GM19372 (cell line): ENCODE measurements around the gene ADGRG4.

Experiments
- ATAC-seq: cut with Tn5 transposase; IDR thresholded peaks from one replicate; pipeline ENCODE4 v1.9.1; 2021; ENCODE audit warnings: mild to moderate bottlenecking, low read depth, moderate library complexity; ENCODE audit not compliant: unreplicated experiment

ADGRG4 gene

DNA sequence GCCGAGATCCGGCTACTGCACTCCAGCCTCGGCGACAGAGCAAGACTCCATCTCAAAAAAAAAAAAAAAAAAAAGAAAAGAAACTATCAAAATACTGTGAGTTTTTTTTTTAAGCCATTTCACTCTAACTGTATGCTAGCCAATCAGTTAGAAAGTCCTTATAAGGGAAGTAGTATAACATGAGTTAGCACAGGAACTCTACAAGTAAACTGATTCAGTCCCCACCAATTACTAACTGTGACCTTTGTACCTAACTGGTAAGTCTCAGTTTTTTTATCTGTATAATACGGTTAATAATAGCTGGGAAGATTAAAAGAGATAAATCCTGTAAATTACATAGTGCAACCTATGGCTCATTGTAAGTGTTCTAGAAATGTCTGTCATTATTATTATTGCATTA is 151.9 kb downstream of the ADGRG4 start:
- no peak for ATAC-seq

DNA sequence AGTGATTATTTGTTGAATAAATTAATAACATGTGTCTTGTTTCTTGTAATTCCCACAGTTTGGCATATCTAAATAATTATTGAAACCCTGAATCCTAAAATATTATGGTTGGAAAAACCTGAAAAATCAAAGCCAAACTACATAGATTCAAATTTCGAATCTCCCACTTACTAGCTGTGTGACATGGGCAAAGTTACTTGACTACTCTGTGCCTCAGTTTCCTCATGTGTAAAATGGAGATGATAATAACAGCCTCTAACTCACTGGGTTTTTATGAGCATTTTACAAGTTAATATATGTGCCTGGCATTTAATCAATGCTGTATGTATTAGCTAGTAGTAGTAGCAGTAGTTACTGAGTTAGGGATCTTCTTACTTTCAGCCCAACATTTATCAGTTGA is 152.4 kb downstream of the ADGRG4 start:
- no peak for ATAC-seq

DNA sequence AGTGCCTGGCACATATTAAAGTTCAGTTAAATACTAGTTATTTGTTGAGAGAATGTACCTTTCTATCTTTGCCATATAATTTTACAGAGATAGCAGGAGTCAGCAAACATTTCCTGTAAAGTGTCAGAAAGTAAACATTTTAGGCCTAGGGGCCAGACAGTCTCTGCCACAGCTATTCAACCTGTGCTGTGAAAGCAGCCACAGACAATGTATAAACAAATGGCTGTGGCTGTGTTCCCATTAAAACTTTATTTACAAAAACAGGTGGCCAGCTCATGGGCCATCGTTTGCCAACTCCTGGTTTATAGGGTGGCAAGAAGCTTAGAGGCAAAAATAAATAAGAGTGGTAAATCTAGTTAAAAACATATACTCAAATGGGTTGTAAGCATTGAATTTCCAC is 153.0 kb downstream of the ADGRG4 start:
- no peak for ATAC-seq

DNA sequence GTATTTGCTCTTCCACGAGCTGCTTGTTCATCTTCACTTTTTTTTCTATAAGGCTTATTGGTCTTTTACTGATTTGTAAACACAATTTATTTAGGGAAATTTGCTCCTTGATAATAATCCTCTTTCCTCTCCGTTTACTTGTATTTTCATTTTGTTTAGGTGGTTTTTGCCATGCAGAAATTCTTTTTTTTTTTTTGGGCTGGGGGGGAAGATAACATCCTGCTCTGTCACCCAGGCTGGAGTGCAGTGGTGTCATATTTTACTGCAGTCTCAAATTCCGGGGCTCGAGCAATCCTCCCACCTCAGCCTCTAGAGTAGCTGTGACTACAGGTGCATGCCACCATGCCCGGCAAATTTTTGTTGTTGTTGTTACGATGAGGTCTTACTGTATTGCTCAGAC is 155.4 kb downstream of the ADGRG4 start:
- no peak for ATAC-seq

DNA sequence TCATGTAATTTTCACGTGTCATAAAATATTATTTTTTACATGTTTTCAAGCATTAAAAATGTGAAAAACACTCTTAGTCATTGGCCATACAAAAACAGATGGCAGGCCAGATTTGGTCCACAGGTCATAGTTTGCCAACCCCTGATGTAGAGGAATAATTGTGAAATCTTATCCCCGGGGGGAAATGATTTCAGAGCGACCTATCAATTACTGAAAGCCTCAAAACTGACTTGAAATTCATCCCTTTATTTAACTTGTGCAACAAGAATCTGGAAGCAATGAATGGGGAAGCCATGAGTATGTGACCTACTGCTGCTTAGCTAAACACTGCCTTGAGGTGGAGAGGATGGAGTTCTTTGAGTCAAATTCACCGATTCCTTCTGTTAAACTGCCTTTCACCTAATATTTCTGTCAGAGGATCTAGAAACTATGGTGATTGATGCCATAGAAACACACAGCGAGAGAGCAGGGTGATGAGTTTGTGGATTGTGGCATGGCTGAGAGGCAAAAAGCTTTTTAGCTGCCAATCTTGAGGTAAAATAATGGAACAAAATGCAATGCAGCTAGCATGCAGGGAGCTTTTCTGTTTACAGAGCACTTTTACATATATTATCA is 156.6 kb downstream of the ADGRG4 start:
- no peak for ATAC-seq

DNA sequence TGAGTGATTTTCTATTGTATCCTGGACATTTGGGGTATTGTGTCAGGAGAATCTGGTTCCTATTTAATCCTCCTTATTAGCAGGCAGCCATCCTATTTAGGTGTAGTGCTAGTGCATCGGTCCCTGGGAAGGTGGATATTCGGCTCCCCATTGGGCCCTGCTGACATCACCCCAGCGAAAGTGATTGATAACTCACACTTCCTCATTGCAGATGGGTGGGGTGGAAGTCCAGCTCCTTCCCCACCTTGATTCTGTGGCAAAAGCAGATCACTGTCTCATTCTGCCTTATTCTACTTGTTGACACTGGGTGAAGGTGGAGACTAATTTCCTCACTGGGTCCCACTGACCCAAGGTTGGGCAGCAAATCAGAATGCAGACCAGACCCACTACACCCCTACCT is 163.8 kb downstream of the ADGRG4 start:
- ATAC-seq = no peak
